Dendritic cell treated with granulocyte-macrophage colony-stimulating factor and Interleukin-4, amounts not matched to agents 40 ng/mL and 50 ng/mL, for 4 days (primary cell): Measurements from ENCODE around the gene NUB1.

Source experiments
- H3K27ac Mint-ChIP-seq: one replicate; pipeline ENCODE4 v1.8.0; 2022; ENCODE audit warnings: mild to moderate bottlenecking, mixed read lengths
- H3K27me3 Mint-ChIP-seq: one replicate; pipeline ENCODE4 v1.8.0; 2022; ENCODE audit warnings: mild to moderate bottlenecking, mixed read lengths
- H3K36me3 Mint-ChIP-seq: one replicate; pipeline ENCODE4 v1.8.0; 2022; ENCODE audit warnings: low read depth, mixed read lengths
- H3K4me1 Mint-ChIP-seq: one replicate; pipeline ENCODE4 v1.8.0; 2022; ENCODE audit warnings: low read depth, mixed read lengths
- H3K4me3 Mint-ChIP-seq: one replicate; pipeline ENCODE4 v1.8.0; 2022; ENCODE audit warnings: mild to moderate bottlenecking, moderate library complexity, mixed read lengths
- H3K9me3 Mint-ChIP-seq: one replicate; pipeline ENCODE4 v1.8.0; 2022; ENCODE audit warnings: mixed read lengths
- intact Hi-C: fragments of 100-400 bp; cut with micrococcal nuclease; formaldehyde crosslinking; loops from one replicate; pipeline ENCODE4 v1.15.0; 2022

NUB1 gene

GRCh38 chr7:151308256-151308655, 33.4 kb upstream of the NUB1 start:
- no peak overlapping the region for H3K4me3 Mint-ChIP-seq
- no peaks in the 10 kb centered on the region for H3K36me3 Mint-ChIP-seq
- H3K27ac Mint-ChIP-seq = no peak overlapping the region
- peaks cover 47% of the 10 kb centered on the region for H3K27me3 Mint-ChIP-seq
- intact Hi-C loops = loop anchor here (10.0 kb wide), 1 partner anchor 143 kb away; the partner anchor contains the start of gene GBX1
- no peaks in the 10 kb centered on the region for H3K9me3 Mint-ChIP-seq
- H3K4me1 Mint-ChIP-seq = peaks cover 13% of the 10 kb centered on the region

GRCh38 chr7:151308791-151309190, 32.8 kb upstream of the NUB1 start:
- Mint-ChIP-seq H3K36me3 (no peaks in the 10 kb centered on the region), H3K4me3 (no peak overlapping the region), H3K4me1 (peaks cover 11% of the 10 kb centered on the region), H3K27me3 (peaks cover 41% of the 10 kb centered on the region), H3K27ac (no peak overlapping the region), H3K9me3 (no peaks in the 10 kb centered on the region)
- intact Hi-C loops = loop anchor here (10.0 kb wide), 1 partner anchor 144 kb away; the partner anchor contains the start of gene GBX1

DNA sequence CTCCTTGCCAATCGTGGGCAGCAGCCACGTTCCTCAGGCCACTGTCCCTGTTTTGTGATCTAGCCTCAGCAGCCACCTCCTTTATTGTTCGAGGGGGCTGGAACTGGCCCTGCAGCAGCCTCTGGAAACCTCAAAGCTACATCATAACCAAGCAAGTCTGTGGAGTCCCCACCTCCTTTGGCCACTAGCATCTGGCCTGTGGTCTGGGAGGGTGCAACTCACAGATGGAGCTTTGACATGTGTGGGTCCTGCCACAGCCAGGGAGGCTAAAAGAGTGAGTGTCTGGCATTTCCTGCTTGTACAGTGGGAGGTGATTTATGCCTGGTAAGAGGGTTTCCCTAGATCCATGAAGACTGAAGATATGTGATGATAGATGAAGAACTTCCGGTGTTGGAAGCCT, 32.3 kb upstream of the NUB1 start:
- no peaks in the 10 kb centered on the region for H3K36me3 Mint-ChIP-seq
- H3K27me3 Mint-ChIP-seq = peaks cover 36% of the 10 kb centered on the region
- no peak overlapping the region for H3K27ac Mint-ChIP-seq
- intact Hi-C loops = loop anchor here (10.0 kb wide), 1 partner anchor 145 kb away; the partner anchor contains the start of gene GBX1
- no peaks in the 10 kb centered on the region for H3K9me3 Mint-ChIP-seq
- no peak overlapping the region for H3K4me3 Mint-ChIP-seq
- peaks cover 9% of the 10 kb centered on the region for H3K4me1 Mint-ChIP-seq

GRCh38 chr7:151310578-151310977, 31.0 kb upstream of the NUB1 start:
- intact Hi-C loops = no loop called here
- peaks cover 6% of the 10 kb centered on the region for H3K4me1 Mint-ChIP-seq
- no peaks in the 10 kb centered on the region for H3K36me3 Mint-ChIP-seq
- H3K4me3 Mint-ChIP-seq = no peak overlapping the region
- peaks cover 23% of the 10 kb centered on the region for H3K27me3 Mint-ChIP-seq
- no peak overlapping the region for H3K27ac Mint-ChIP-seq
- H3K9me3 Mint-ChIP-seq = no peaks in the 10 kb centered on the region

DNA sequence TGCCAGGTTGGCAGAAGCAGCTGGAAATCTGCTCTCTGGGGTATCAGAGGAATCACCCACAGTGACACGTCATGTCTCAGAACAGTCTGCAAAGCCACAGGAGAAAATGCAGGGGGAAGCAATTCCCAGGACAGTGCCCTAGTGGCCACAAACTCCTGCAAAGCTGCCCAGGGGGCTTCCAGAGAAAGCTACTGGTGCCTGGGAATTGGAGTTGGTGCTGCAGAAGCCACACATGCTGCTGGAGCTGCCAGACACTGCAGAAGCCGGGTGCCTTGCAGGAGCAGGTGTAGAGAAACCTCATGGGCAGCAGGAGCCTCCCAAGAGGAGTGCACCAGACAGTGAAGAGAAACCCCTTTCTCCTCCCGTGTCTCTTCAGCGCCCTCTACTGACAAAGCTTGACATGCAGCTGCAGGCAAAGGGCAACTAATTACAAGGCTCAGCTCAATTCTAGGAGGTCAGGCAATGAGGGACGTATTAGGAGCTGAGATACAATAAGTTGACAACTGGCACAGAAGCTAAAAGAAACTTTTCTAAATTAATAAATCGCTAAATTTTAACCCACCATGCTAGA, 30.2 kb upstream of the NUB1 start:
- Mint-ChIP-seq H3K27ac (no peak overlapping the region), H3K36me3 (no peaks in the 10 kb centered on the region), H3K27me3 (peaks cover 15% of the 10 kb centered on the region), H3K4me3 (no peak overlapping the region), H3K9me3 (no peaks in the 10 kb centered on the region), H3K4me1 (peaks cover 6% of the 10 kb centered on the region)
- intact Hi-C loops = no loop called here

- Mint-ChIP-seq H3K36me3 (no peaks in the 10 kb centered on the region), H3K27ac (no peak overlapping the region), H3K9me3 (no peaks in the 10 kb centered on the region), H3K4me1 (peaks cover 6% of the 10 kb centered on the region), H3K27me3 (peaks cover 6% of the 10 kb centered on the region), H3K4me3 (no peak overlapping the region)
- intact Hi-C loops = no loop called here
Measured at GRCh38 chr7:151312356-151312755, 29.3 kb upstream of the NUB1 start.

- Mint-ChIP-seq H3K4me1 (peaks cover 6% of the 10 kb centered on the region), H3K36me3 (no peaks in the 10 kb centered on the region), H3K4me3 (no peak overlapping the region), H3K9me3 (no peaks in the 10 kb centered on the region), H3K27me3 (peaks cover 6% of the 10 kb centered on the region), H3K27ac (no peak overlapping the region)
- intact Hi-C loops = no loop called here
Measured at GRCh38 chr7:151312831-151313809, 28.5 kb upstream of the NUB1 start.

DNA sequence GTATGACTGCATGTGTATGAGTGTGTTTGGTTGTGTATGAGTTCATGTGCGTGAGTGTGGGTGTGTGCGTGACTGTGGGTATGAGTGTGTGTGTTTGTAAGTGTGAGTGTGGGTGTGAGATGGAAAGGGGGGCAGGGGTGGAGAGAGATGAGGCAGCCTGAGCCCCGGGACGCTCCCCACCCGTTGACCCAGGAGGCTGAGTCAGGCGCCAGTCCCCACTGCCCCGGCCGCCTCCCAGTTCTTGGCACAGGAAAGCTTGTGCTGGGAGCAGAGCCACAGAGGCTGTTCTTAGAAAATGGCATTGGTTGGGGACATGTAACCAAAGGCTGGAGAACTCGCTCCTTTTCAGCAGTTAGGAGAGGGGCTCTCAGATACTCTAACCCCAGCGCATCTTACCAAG, 27.8 kb upstream of the NUB1 start:
- peaks cover 6% of the 10 kb centered on the region for H3K4me1 Mint-ChIP-seq
- H3K4me3 Mint-ChIP-seq = no peak overlapping the region
- intact Hi-C loops = loop anchor here (2.0 kb wide), 1 partner anchor 135 kb away; no protein-coding TSS in a partner anchor
- no peaks in the 10 kb centered on the region for H3K36me3 Mint-ChIP-seq
- peaks cover 5% of the 10 kb centered on the region for H3K9me3 Mint-ChIP-seq
- peaks cover 6% of the 10 kb centered on the region for H3K27me3 Mint-ChIP-seq
- H3K27ac Mint-ChIP-seq = no peak overlapping the region

DNA sequence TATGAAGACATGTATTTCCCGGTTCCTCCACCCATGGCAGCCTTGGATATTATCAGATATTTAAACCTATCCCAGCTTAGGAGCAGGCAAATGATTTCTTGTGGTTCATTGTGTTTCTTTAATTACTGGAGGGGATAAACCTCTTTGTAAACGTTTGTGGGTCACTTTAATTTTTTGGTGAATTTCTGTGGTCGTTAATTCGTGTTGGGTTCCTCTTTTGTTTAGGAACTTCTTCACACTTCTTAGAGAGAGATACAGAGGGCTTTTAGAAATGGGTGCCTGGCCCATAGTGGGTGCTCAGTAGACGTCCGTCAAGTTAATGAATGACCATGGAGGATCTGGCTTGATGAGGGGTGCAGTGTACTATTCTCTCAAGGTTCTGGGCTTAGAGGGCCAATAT, 27.2 kb upstream of the NUB1 start:
- no peak overlapping the region for H3K4me3 Mint-ChIP-seq
- intact Hi-C loops = loop anchor here (2.0 kb wide), 1 partner anchor 134 kb away; no protein-coding TSS in a partner anchor
- H3K4me1 Mint-ChIP-seq = peaks cover 6% of the 10 kb centered on the region
- peaks cover 3% of the 10 kb centered on the region for H3K27me3 Mint-ChIP-seq
- H3K9me3 Mint-ChIP-seq = peaks cover 10% of the 10 kb centered on the region
- H3K27ac Mint-ChIP-seq = no peak overlapping the region
- no peaks in the 10 kb centered on the region for H3K36me3 Mint-ChIP-seq

DNA sequence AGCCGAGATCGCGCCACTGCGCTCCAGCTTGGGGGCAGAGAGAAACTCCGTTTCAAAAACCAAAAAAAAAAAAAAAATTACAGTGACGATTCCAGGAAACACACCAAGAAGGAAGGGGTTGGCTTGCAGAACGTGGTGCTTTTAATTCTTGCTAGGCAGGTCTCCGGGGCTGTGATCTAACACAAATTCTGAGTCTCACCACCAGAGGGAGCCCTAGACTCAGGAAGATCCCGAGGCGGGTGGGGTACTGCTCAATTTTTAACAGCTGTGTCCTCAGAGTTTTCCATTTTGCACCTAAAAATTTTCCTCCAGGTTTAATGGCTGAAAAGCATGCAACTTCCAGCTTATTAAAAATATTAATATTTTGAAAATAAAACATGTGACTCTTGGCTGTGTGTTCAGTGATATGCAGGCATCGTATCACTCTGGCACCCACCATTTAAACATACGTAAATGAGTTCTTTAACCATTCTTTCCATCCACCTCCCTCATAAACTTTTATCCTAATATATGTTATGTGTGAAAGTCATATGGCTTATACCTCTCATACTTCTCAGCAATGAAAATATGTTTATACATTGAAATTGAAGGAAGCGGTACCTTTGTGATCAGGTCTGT, 26.5 kb upstream of the NUB1 start:
- H3K4me1 Mint-ChIP-seq = peaks cover 6% of the 10 kb centered on the region
- intact Hi-C loops = loop anchor here (1.0 to 2.0 kb wide), 2 partner anchors 35 to 134 kb away; no protein-coding TSS in a partner anchor
- peaks cover 2% of the 10 kb centered on the region for H3K27me3 Mint-ChIP-seq
- H3K4me3 Mint-ChIP-seq = no peak overlapping the region
- H3K9me3 Mint-ChIP-seq = peaks cover 18% of the 10 kb centered on the region
- H3K27ac Mint-ChIP-seq = no peak overlapping the region
- H3K36me3 Mint-ChIP-seq = no peaks in the 10 kb centered on the region

DNA sequence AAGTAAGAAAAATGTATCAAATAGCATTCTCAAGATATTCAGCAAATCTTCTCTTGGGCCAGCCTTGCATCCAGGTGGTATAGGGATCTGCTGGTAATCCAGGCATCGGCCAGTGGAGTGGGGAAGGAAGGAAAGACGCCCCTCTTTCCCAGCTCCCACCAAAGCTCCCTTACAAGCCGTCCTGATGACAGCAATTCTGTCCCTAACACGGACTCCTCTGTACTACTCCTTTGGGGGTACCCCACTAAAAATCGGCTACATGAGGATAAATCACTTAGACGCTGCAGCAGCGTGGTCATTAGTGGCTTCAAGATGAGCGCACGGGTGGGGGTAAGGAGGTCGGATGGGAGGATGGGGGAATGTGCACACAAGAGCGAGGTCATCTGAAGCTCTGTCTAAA, 24.7 kb upstream of the NUB1 start:
- H3K9me3 Mint-ChIP-seq = peaks cover 20% of the 10 kb centered on the region
- peaks cover 6% of the 10 kb centered on the region for H3K4me1 Mint-ChIP-seq
- H3K27me3 Mint-ChIP-seq = peaks cover 2% of the 10 kb centered on the region
- intact Hi-C loops = no loop called here
- no peak overlapping the region for H3K4me3 Mint-ChIP-seq
- no peaks in the 10 kb centered on the region for H3K36me3 Mint-ChIP-seq
- H3K27ac Mint-ChIP-seq = no peak overlapping the region

GRCh38 chr7:151317936-151318335, 23.7 kb upstream of the NUB1 start:
- Mint-ChIP-seq H3K4me1 (peaks cover 6% of the 10 kb centered on the region), H3K27me3 (peaks cover 2% of the 10 kb centered on the region), H3K36me3 (no peaks in the 10 kb centered on the region), H3K4me3 (no peak overlapping the region), H3K9me3 (peaks cover 20% of the 10 kb centered on the region), H3K27ac (no peak overlapping the region)
- intact Hi-C loops = no loop called here

DNA sequence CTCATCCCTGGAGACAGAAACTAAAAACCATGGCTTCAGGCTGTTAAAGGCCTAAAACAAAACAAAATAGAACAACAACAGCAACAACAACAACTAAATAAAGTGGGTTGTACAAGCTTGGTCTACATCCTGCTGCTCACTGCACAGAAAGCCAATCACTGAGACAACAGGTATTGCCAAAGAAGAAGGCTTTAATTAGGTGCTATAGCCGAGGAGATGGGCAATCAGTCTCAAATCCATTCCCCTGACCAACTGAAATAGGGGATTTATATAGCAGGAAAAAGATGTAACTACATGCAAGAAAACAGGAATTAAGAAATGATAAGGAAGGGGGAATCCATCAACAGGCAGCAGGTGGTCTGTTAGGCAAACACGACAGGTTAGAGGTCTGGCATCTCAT, 22.4 kb upstream of the NUB1 start:
- no peak overlapping the region for H3K27ac Mint-ChIP-seq
- no peaks in the 10 kb centered on the region for H3K36me3 Mint-ChIP-seq

More for the DNA sequence above, 22.4 kb upstream of the NUB1 start:
- Mint-ChIP-seq H3K9me3 (peaks cover 20% of the 10 kb centered on the region), H3K4me1 (peaks cover 6% of the 10 kb centered on the region), H3K4me3 (no peak overlapping the region), H3K27me3 (peaks cover 7% of the 10 kb centered on the region)
- intact Hi-C loops = no loop called here
